ENCODE measurements around the gene CUL2.
"Not testable (repeated sequence)": the region's sequence is repeated elsewhere in the genome, so short reads cannot be mapped to it uniquely, and the experiment has no call there.

CUL2 gene

DNA sequence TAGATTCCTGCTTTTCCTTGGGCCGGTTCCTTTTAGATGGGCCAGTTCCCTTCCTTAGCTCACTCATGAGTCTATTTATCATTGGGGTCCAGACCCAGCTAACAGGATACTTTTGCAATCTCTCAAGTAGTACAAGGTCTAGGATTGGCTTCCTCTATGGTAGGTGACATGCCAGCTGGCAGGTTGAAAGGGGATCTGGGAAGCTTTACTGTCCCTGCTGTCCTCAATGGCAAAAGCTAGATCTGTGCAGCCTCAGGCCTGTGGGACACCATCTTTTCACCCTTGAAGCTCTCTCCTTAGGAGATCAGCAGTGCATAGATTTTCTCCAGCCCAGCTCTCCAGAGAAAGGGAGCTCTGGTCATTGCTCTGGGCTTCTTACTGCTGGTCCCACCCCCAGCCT is 96.4 kb downstream of the CUL2 start:
- Histone ChIP-seq H3K9me3 (ENCODE audit: low read depth, low read length) (no peaks in the 10 kb centered on the region), H3K4me3 (no peak overlapping the region), H3K27ac (no peak overlapping the region), H3K36me3 (ENCODE audit: insufficient read depth, low read length) (no peaks in the 10 kb centered on the region), H3K9ac (ENCODE audit: insufficient read length) (no peak overlapping the region)
- no peak for DNase-seq (ENCODE audit: low read depth, low spot score)
- no peak for TF ChIP-seq EZH2 (IDR thresholded peaks at IDR 0.05)
- no peak for TF ChIP-seq POLR2AphosphoS5 (IDR thresholded peaks at IDR 0.05; ENCODE audit: borderline replicate concordance, low read depth, low read length)
- TF ChIP-seq FOXP2 (optimal IDR thresholded peaks at IDR 0.05; ENCODE audit: control extremely low read depth, extremely low read length, insufficient read depth), result no peak

DNA sequence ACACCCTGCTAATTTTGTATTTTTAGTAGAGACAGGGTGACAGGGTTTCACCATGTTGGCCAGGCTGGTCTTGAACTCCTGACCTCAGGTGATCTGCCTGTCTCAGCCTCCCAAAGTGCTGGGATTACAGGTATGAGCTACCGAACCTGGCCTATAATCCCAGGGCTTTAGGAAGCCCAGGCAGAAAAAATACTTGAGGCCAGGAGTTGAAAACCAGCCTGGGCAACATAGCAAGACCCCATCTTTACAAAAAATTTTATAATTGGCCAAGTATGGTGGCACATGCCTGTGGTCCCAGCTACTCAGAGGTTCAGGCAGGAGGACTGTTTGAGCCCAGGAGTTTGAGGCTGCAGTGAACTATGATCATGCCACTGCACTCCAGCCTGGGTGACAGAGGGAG is 99.0 kb downstream of the CUL2 start:
- DNase-seq (ENCODE audit: low read depth, low spot score); H3K36me3 ChIP-seq (ENCODE audit: insufficient read depth, low read length); H3K9ac ChIP-seq (ENCODE audit: insufficient read length); H3K4me3 ChIP-seq; H3K9me3 ChIP-seq (ENCODE audit: low read depth, low read length); H3K27ac ChIP-seq: not testable (repeated sequence)

DNA sequence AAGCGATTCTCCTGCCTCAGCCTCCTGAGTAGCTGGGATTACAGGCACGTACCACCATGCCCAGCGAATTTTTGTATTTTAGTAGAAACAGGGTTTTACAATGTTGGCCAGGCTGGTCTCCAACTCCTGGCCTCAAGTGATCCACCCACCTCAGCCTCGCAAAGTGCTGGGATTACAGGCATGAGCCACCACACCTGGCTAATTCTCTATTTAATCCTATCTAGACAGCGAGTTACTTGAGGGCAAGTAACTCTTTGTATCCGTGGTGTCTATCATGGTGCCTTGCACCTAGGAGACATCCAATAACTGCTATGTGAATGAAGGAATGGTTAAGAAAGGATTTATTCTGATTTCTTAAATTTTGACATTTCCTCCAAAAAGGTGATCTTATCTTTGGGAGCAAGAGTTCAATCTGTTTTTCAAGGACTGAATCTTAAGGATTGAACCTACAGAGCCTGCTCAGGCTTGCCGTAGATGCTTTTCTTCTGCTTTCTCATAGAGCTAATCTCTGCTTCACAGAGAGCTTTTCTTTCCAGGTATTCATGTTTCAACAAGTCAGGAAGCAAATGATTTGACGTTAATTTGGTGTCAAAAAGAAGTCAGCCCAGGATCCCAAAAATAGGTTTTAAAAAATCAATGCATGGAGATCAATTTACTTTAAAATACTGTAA is 101.6 kb downstream of the CUL2 start:
- Histone ChIP-seq H3K4me3 (no peak overlapping the region), H3K27ac (no peak overlapping the region), H3K9ac (ENCODE audit: insufficient read length) (no peak overlapping the region), H3K36me3 (ENCODE audit: insufficient read depth, low read length) (no peaks in the 10 kb centered on the region), H3K9me3 (ENCODE audit: low read depth, low read length) (no peaks in the 10 kb centered on the region)
- no peak for DNase-seq (ENCODE audit: low read depth, low spot score)
- TF ChIP-seq EZH2 (IDR thresholded peaks at IDR 0.05) (no peak), FOXP2 (optimal IDR thresholded peaks at IDR 0.05; ENCODE audit: control extremely low read depth, extremely low read length, insufficient read depth) (no peak), POLR2AphosphoS5 (IDR thresholded peaks at IDR 0.05; ENCODE audit: borderline replicate concordance, low read depth, low read length) (no peak)

DNA sequence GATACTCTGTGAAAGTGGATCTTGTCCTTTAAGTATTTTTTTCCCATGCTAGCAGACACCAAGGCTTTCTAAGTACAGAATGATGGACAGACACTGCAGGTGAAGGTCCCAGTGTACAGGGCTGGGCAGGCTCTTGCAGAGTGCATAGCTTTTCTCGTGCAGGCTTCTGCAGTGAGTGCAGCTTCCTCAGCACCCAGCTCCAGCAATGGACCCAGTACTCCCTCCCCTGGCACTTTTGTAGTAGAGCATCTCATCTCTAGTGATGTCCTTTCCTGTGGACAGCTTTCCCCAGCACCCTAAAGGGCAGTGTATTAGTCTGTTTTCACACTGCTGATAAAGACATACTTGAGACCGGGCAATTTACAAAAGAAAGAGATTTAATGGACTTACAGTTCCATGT is 104.3 kb downstream of the CUL2 start:
- no peak for DNase-seq (ENCODE audit: low read depth, low spot score)
- Histone ChIP-seq H3K4me3 (no peak overlapping the region), H3K27ac (no peak overlapping the region), H3K36me3 (ENCODE audit: insufficient read depth, low read length) (no peaks in the 10 kb centered on the region), H3K9ac (ENCODE audit: insufficient read length) (no peak overlapping the region), H3K9me3 (ENCODE audit: low read depth, low read length) (no peaks in the 10 kb centered on the region)
- TF ChIP-seq POLR2AphosphoS5 (IDR thresholded peaks at IDR 0.05; ENCODE audit: borderline replicate concordance, low read depth, low read length) (no peak), EZH2 (IDR thresholded peaks at IDR 0.05) (no peak), FOXP2 (optimal IDR thresholded peaks at IDR 0.05; ENCODE audit: control extremely low read depth, extremely low read length, insufficient read depth) (no peak)

DNA sequence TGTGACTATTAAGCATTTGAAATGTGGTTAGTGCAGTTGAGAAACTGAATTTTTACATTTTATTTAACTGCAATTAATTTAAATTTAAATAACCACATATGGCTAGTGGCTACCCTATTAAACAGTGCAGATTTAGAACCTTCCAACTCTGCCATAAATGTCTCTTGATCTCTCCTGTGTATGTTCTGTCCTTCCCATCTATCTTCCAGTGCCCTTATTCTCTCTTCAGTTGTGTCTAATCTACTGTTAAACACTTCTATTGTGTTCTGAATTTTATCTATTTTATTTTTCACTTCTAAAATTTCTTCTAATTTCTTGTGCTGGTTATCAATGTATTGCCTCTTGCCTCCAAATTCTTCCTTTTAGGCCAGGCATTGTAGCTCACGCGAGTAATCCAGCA is 105.0 kb downstream of the CUL2 start:
- Histone ChIP-seq H3K27ac (no peak overlapping the region), H3K9me3 (ENCODE audit: low read depth, low read length) (no peaks in the 10 kb centered on the region), H3K9ac (ENCODE audit: insufficient read length) (no peak overlapping the region), H3K36me3 (ENCODE audit: insufficient read depth, low read length) (no peaks in the 10 kb centered on the region), H3K4me3 (no peak overlapping the region)
- TF ChIP-seq FOXP2 (optimal IDR thresholded peaks at IDR 0.05; ENCODE audit: control extremely low read depth, extremely low read length, insufficient read depth), result no peak
- no peak for TF ChIP-seq POLR2AphosphoS5 (IDR thresholded peaks at IDR 0.05; ENCODE audit: borderline replicate concordance, low read depth, low read length)
- TF ChIP-seq EZH2 (IDR thresholded peaks at IDR 0.05), result no peak
- no peak for DNase-seq (ENCODE audit: low read depth, low spot score)

DNA sequence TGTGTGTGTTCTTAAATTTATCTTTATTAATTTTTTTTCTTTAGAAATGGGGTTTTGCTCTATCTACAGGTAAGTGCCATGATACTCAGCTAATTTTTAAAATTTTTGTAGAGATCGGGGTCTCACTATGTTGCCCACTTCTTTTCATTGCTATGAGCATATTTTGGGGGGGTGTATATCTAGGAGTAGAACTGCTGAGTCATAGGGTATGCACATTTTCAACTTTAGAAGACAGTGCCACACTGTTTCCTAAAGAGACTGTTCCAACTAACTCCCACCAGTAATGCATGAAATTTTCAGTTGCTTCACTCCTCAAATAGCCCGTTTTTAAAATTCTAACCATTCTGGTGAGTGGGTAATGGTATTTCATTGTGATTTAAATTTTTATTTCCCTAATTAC is 108.3 kb downstream of the CUL2 start:
- TF ChIP-seq EZH2 (IDR thresholded peaks at IDR 0.05), result no peak
- no peak for TF ChIP-seq FOXP2 (optimal IDR thresholded peaks at IDR 0.05; ENCODE audit: control extremely low read depth, extremely low read length, insufficient read depth)
- TF ChIP-seq POLR2AphosphoS5 (IDR thresholded peaks at IDR 0.05; ENCODE audit: borderline replicate concordance, low read depth, low read length), result no peak
- no peak overlapping the region for H3K9ac ChIP-seq (ENCODE audit: insufficient read length)
- no peak overlapping the region for H3K4me3 ChIP-seq
- no peak for DNase-seq (ENCODE audit: low read depth, low spot score)
- no peak overlapping the region for H3K27ac ChIP-seq
- H3K36me3 ChIP-seq (ENCODE audit: insufficient read depth, low read length), result no peaks in the 10 kb centered on the region
- H3K9me3 ChIP-seq (ENCODE audit: low read depth, low read length), result no peaks in the 10 kb centered on the region

DNA sequence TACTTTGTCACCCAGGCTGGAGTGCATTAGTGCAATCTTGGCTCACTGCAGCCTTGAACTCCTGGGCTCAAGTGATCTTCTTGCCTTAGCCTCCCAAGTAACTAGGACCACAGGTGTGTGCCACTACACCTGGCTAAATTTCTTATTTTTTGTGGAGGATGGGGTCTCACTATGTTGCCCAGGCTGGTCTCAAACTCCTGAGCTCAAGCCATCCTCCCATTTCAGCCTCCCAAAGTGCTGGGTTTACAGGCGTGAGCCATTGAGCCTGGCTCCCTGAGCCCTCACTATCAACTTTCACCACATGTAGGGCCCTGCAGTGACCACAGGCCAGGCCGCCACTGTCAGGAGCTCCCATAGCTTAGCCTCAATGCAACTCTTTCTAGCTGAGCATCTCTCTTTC is 110.2 kb downstream of the CUL2 start:
- Histone ChIP-seq H3K9me3 (ENCODE audit: low read depth, low read length) (no peaks in the 10 kb centered on the region), H3K4me3 (no peak overlapping the region), H3K27ac (no peak overlapping the region), H3K9ac (ENCODE audit: insufficient read length) (no peak overlapping the region), H3K36me3 (ENCODE audit: insufficient read depth, low read length) (no peaks in the 10 kb centered on the region)
- DNase-seq (ENCODE audit: low read depth, low spot score), result no peak
- no peak for TF ChIP-seq EZH2 (IDR thresholded peaks at IDR 0.05)
- no peak for TF ChIP-seq POLR2AphosphoS5 (IDR thresholded peaks at IDR 0.05; ENCODE audit: borderline replicate concordance, low read depth, low read length)
- TF ChIP-seq FOXP2 (optimal IDR thresholded peaks at IDR 0.05; ENCODE audit: control extremely low read depth, extremely low read length, insufficient read depth), result no peak

DNA sequence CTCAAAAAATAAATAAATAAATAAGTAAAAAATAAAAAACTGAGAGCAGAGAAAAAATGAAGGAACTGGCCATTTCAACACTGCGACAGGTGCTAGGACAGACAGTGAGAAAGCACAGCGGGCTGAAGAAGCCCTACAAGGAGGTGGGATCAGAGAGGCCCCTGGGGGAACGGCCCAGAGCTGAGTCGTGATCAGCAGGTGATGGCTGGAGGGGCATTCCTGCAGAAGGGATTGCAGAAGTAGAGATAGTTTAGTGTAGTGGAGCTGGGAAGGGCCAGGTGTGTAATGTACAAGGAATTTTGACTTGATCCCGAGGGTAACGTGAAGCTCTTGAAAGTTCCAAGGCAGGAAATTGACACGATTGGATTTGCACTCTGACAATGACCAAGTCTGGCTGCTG is 112.1 kb downstream of the CUL2 start:
- no peak overlapping the region for H3K9ac ChIP-seq (ENCODE audit: insufficient read length)
- H3K4me3 ChIP-seq, result no peak overlapping the region
- no peak for DNase-seq (ENCODE audit: low read depth, low spot score)
- no peaks in the 10 kb centered on the region for H3K9me3 ChIP-seq (ENCODE audit: low read depth, low read length)
- no peak overlapping the region for H3K27ac ChIP-seq
- TF ChIP-seq EZH2 (IDR thresholded peaks at IDR 0.05) (no peak), POLR2AphosphoS5 (IDR thresholded peaks at IDR 0.05; ENCODE audit: borderline replicate concordance, low read depth, low read length) (no peak), FOXP2 (optimal IDR thresholded peaks at IDR 0.05; ENCODE audit: control extremely low read depth, extremely low read length, insufficient read depth) (no peak)
- H3K36me3 ChIP-seq (ENCODE audit: insufficient read depth, low read length), result no peaks in the 10 kb centered on the region

DNA sequence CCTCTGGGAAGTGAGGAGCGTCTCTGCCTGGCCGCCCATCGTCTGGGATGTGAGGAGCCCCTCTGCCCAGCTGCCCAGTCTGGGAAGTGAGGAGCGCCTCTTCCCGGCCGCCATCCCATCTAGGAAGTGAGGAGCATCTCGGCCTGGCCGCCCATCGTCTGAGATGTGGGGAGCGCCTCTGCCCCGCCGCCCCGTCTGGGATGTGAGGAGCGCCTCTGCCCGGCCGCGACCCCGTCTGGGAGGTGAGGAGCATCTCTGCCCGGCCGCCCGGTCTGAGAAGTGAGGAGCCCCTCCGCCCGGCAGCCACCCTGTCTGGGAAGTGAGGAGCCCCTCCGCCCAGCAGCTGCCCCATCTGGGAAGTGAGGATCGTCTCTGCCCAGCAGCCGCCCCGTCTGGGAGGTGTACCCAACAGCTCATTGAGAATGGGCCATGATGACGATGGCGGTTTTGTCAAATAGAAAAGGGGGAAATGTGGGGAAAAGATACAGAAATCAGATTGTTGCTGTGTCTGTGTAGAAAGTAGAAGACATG is 113.7 kb downstream of the CUL2 start:
- H3K9ac ChIP-seq (ENCODE audit: insufficient read length); DNase-seq (ENCODE audit: low read depth, low spot score); H3K36me3 ChIP-seq (ENCODE audit: insufficient read depth, low read length); H3K4me3 ChIP-seq; H3K27ac ChIP-seq; H3K9me3 ChIP-seq (ENCODE audit: low read depth, low read length): not testable (repeated sequence)

DNA sequence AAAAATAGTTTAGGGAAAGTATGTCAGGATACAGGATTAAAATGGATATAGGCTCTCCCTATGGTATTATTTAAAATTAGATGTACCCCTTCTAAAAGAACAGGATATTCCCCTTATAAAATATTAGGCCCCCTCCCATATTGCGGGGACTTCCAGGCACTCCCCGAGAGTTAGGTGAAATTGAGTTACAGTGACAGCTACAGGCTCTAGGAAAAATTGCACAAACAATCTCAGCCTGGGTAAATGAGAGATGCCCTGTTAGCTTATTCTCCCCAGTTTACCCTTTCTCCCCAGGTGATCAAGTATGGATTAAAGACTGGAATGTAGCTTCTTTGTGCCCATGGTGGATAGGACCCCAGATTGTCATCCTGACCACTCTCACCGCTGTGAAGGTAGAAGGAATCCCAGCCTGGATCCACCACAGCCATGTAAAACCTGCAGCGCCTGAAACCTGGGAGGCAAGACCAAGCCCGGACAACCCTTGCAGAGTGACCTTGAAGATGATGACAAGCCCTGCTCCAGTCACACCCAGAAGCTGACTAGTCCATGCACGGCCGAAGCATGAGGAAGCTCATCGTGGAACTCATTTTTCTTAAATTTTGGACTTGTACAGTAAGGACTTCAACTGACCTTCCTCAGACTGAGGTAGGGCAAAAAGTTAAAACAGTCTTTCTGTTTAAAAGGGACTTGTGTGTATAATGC is 115.6 kb downstream of the CUL2 start:
- H3K9me3 ChIP-seq (ENCODE audit: low read depth, low read length); H3K4me3 ChIP-seq; H3K27ac ChIP-seq; H3K36me3 ChIP-seq (ENCODE audit: insufficient read depth, low read length); DNase-seq (ENCODE audit: low read depth, low spot score); H3K9ac ChIP-seq (ENCODE audit: insufficient read length): not testable (repeated sequence)

DNA sequence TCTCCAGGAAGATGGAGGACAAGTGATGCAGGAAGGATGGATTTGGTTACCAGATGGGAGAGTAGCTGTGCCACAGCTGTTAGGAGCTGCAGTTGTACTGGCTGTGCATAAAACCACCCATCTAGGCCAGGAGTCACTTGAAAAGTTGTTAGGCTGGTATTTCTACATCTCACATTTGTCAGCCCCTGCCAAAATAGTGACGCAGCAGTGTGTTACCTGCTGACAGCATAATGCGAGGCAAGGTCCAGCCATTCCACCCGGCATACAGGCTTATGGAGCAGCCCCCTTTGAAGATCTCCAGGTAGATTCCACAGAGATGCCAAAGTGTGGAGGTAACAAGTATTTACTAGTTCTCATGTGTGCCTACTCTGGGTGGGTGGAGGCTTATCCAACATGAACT is 116.4 kb downstream of the CUL2 start:
- DNase-seq (ENCODE audit: low read depth, low spot score); H3K27ac ChIP-seq; H3K9ac ChIP-seq (ENCODE audit: insufficient read length); H3K36me3 ChIP-seq (ENCODE audit: insufficient read depth, low read length); H3K9me3 ChIP-seq (ENCODE audit: low read depth, low read length); H3K4me3 ChIP-seq: not testable (repeated sequence)

DNA sequence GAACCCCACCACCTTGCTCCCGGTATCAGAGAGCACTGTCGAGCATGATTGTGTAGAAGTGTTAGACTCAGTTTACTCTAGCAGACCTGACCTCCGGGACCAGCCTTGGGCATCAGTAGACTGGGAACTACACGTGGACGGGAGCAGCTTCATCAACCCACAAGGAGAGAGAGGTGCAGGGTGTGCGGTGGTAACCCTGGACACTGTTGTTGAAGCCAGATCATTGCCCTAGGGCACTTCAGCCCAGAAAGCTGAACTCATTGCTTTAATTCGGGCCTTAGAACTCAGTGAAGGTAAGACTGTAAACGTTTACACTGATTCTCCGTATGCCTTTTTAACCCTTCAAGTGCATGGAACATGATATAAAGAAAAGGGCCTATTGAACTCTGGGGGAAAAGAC is 117.0 kb downstream of the CUL2 start:
- not testable (repeated sequence) for H3K27ac ChIP-seq; H3K36me3 ChIP-seq (ENCODE audit: insufficient read depth, low read length); DNase-seq (ENCODE audit: low read depth, low spot score); H3K9ac ChIP-seq (ENCODE audit: insufficient read length); H3K9me3 ChIP-seq (ENCODE audit: low read depth, low read length); H3K4me3 ChIP-seq

Data from SK-N-MC (cell line).